PC-9 (cell line): Measurements from ENCODE around the gene DSCAML1. TPM values are rescaled to one million over a fixed set of nuclear protein-coding genes. Genes with fewer than 3 reads are reported as not detected.

ENCODE experiments used
- BruUV-seq: library from RNA; stranded (reverse); fragments of 400-500 nt; replicated peaks from 2 replicates; lab custom pipeline; 2021; lab: Mats Ljungman, UMichigan
- CTCF ChIA-PET: fragments of 300-600 bp; sonication (Branson Sonifier 250); formaldehyde crosslinking; loops from one replicate; lab custom pipeline; 2022; ENCODE audit warnings: antibody characterized with exemption; lab: Charles Lee
- POLR2A ChIA-PET: fragments of 300-600 bp; sonication (Branson Sonifier 250); formaldehyde crosslinking; loops from one replicate; lab custom pipeline; 2022; ENCODE audit warnings: antibody characterized with exemption; ENCODE audit not compliant: unreplicated experiment; lab: Charles Lee
- DNase-seq, 2 experiments: peaks; one replicate each; pipeline versions ENCODE4 v3.0.0 to v3.0.0-alpha.2; 2015 to 2022; ENCODE audit warnings: mixed read lengths in 1 of 2
- H2AFZ ChIP-seq: fragments of 200-600 bp; sonication (generic); 2 replicates; pipeline ENCODE4 v1.8.1; 2017; ENCODE audit warnings: antibody characterized with exemption
- H3F3A ChIP-seq: fragments of 200-600 bp; sonication (generic); 2 replicates; pipeline ENCODE4 v1.8.1; 2017; ENCODE audit warnings: antibody characterized with exemption, mild to moderate bottlenecking, low read depth; ENCODE audit not compliant: insufficient read depth
- H3K27ac ChIP-seq: fragments of 200-600 bp; sonication (generic); 2 replicates; pipeline ENCODE4 v1.6.1; 2016; ENCODE audit warnings: mixed run types
- H3K27me3 ChIP-seq: fragments of 200-600 bp; sonication (generic); 2 replicates; pipeline ENCODE4 v1.6.1; 2016; ENCODE audit warnings: low read depth, mixed run types; ENCODE audit not compliant: insufficient read depth
- H3K36me3 ChIP-seq: fragments of 200-600 bp; sonication (generic); 2 replicates; pipeline ENCODE4 v1.6.1; 2016; ENCODE audit warnings: low read depth, mixed run types
- H3K4me1 ChIP-seq: fragments of 200-600 bp; sonication (generic); replicated peaks from 2 replicates; pipeline ENCODE4 v1.6.1; 2016; ENCODE audit warnings: mixed run types; ENCODE audit not compliant: insufficient read depth
- H3K4me2 ChIP-seq: fragments of 200-600 bp; sonication (generic); 2 replicates; pipeline ENCODE4 v1.6.1; 2017; ENCODE audit warnings: mixed run types
- H3K4me3 ChIP-seq: fragments of 200-600 bp; sonication (generic); 2 replicates; pipeline ENCODE4 v1.6.1; 2016; ENCODE audit warnings: mixed run types
- H3K79me2 ChIP-seq: fragments of 200-600 bp; sonication (generic); 2 replicates; pipeline ENCODE4 v1.6.1; 2017; ENCODE audit warnings: low read depth, mixed run types
- H3K9me2 ChIP-seq: fragments of 200-600 bp; sonication (generic); 2 replicates; pipeline ENCODE4 v1.8.1; 2017; ENCODE audit warnings: mild to moderate bottlenecking; ENCODE audit not compliant: insufficient read depth
- H3K9me3 ChIP-seq: fragments of 200-600 bp; sonication (generic); 2 replicates; pipeline ENCODE4 v1.8.1; 2016; ENCODE audit warnings: low read depth; ENCODE audit not compliant: insufficient read depth
- H4K20me1 ChIP-seq: fragments of 200-600 bp; sonication (generic); 2 replicates; pipeline ENCODE4 v1.8.1; 2017; ENCODE audit not compliant: insufficient read depth
- EZH2 ChIP-seq: fragments of 200-600 bp; sonication (generic); IDR thresholded peaks from 2 replicates; pipeline ENCODE4 v1.8.0; 2017; ENCODE audit warnings: antibody characterized with exemption, low read depth
- intact Hi-C: fragments of 100-400 bp; cut with micrococcal nuclease; formaldehyde crosslinking; loops from one replicate; pipeline ENCODE4 v1.10.0; 2022; ENCODE audit not compliant: unreplicated experiment
- total RNA-seq: library from RNA; stranded (reverse); gene quantifications from 2 replicates; pipeline ENCODE4 v1.2.3, GENCODE V29; 2021
- TF ChIP-seq, protein P1 (sequence below): fragments of 200-600 bp; sonication (generic); conservative IDR thresholded peaks from 2 replicates; pipeline ENCODE4 v1.6.1; 2017; ENCODE audit warnings: mixed run types, antibody characterized with exemption, mild to moderate bottlenecking, moderate library complexity

DSCAML1 gene
- total RNA-seq, 1 experiment from 2014 or later = not detected

DNA sequence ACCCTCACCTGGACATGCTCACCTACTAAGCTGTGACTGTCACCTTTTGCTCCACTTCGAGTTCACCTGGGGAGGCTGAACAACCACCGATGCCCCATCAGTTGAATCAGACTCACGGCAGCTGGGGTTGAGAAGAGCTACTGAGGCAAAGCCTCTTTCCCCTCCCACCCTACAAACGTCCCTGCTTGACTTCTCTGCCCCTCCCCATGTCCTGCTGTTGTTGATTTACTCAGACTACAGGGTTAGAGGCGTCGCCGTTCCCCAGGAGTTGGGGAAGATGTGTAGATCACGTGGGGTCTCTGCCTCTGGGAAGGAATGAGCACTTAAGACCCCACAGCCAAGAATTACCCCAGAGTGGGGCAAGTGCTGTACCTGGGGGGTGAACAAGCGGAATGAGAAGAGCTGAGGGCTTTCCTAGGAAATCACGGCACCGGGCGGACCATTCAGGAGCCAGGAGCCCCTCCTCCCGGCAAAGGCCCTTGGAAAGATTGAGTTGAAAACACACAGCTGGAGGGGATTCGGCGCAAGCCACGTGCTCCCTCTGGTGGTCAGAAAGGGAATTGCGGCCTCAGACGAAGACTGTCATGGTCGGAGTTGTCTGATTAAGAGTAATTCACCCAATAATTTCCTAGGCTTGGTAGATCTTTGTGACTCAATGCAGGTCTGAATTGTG is 20.5 kb upstream of the DSCAML1 start:
- H3K27me3 ChIP-seq = no peaks in the 10 kb centered on the region
- ChIA-PET CTCF (interaction anchor here (0.5 to 3.1 kb wide), 10 partner anchors 8 to 762 kb away, joined by 3 to 22 read pairs (median 3); no protein-coding TSS in a partner anchor), POLR2A (no interaction called here)
- DNase-seq = peak; percentile 54 to 70
- H3K36me3 ChIP-seq = no peaks in the 10 kb centered on the region
- H3K4me2 ChIP-seq = no peak overlapping the region
- H3K79me2 ChIP-seq = no peaks in the 10 kb centered on the region
- H3K4me3 ChIP-seq = no peak overlapping the region
- no peaks in the 10 kb centered on the region for H4K20me1 ChIP-seq
- no peaks in the 10 kb centered on the region for H3F3A ChIP-seq
- no peaks in the 10 kb centered on the region for H3K9me3 ChIP-seq
- no peak for TF ChIP-seq EZH2
- TF ChIP-seq, protein P1, sequence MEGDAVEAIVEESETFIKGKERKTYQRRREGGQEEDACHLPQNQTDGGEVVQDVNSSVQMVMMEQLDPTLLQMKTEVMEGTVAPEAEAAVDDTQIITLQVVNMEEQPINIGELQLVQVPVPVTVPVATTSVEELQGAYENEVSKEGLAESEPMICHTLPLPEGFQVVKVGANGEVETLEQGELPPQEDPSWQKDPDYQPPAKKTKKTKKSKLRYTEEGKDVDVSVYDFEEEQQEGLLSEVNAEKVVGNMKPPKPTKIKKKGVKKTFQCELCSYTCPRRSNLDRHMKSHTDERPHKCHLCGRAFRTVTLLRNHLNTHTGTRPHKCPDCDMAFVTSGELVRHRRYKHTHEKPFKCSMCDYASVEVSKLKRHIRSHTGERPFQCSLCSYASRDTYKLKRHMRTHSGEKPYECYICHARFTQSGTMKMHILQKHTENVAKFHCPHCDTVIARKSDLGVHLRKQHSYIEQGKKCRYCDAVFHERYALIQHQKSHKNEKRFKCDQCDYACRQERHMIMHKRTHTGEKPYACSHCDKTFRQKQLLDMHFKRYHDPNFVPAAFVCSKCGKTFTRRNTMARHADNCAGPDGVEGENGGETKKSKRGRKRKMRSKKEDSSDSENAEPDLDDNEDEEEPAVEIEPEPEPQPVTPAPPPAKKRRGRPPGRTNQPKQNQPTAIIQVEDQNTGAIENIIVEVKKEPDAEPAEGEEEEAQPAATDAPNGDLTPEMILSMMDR = peak; percentile 99
- BruUV-seq = no TSS peak
- H2AFZ ChIP-seq = no peak overlapping the region
- H3K27ac ChIP-seq = no peak overlapping the region
- H3K9me2 ChIP-seq = no peaks in the 10 kb centered on the region
- 0 out of 2 replicates have a peak, but pooled peaks cover 6% of the 10 kb centered on the region for H3K4me1 ChIP-seq
- intact Hi-C loops = loop anchor here (1.0 to 2.0 kb wide), 3 partner anchors 327 to 391 kb away; no protein-coding TSS in a partner anchor

DNA sequence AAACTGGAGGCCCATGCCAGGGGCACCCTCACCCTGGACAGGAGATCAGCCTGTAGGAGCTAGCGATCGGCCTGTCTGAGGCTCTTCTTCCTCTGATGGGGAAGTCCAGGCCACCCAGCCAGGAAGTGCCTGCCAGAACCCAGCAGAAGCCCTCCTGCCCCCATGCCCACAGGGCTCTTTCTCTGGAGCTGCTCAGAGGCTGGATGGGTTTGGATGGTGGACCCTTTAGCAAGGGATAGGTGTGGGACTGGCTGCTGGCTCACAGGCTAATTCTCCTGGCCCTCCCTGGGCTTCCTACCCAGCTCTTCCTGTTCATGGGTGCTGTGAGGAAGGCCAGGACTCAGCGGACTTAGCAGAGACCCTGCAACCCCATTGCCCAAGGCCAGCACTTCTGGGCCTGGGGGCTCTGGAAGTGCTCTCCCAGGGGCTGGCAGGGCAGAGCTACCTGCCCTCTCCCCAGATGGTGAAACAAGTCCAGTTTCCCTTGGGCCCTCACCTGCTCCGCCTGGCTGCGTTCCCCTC is 19.9 kb upstream of the DSCAML1 start:
- intact Hi-C loops = loop anchor here (1.0 to 2.0 kb wide), 2 partner anchors 374 to 391 kb away; no protein-coding TSS in a partner anchor
- H2AFZ ChIP-seq = no peak overlapping the region
- no peak overlapping the region for H3K4me2 ChIP-seq
- no peaks in the 10 kb centered on the region for H3K9me3 ChIP-seq
- TF ChIP-seq EZH2 = no peak
- TF ChIP-seq, protein P1 = no peak
- H4K20me1 ChIP-seq = no peaks in the 10 kb centered on the region
- no peak overlapping the region for H3K27ac ChIP-seq
- H3K4me1 ChIP-seq = 0 out of 2 replicates have a peak, but pooled peaks cover 6% of the 10 kb centered on the region
- no peak for DNase-seq
- no TSS peak for BruUV-seq
- H3K4me3 ChIP-seq = no peak overlapping the region
- H3K9me2 ChIP-seq = no peaks in the 10 kb centered on the region
- POLR2A ChIA-PET = no interaction called here
- no peaks in the 10 kb centered on the region for H3K27me3 ChIP-seq
- H3F3A ChIP-seq = no peaks in the 10 kb centered on the region
- no peaks in the 10 kb centered on the region for H3K79me2 ChIP-seq
- no peaks in the 10 kb centered on the region for H3K36me3 ChIP-seq
- CTCF ChIA-PET = interaction anchor here (0.6 to 3.1 kb wide), 5 partner anchors 9 to 391 kb away, joined by 3 to 22 read pairs (median 4); no protein-coding TSS in a partner anchor

DNA sequence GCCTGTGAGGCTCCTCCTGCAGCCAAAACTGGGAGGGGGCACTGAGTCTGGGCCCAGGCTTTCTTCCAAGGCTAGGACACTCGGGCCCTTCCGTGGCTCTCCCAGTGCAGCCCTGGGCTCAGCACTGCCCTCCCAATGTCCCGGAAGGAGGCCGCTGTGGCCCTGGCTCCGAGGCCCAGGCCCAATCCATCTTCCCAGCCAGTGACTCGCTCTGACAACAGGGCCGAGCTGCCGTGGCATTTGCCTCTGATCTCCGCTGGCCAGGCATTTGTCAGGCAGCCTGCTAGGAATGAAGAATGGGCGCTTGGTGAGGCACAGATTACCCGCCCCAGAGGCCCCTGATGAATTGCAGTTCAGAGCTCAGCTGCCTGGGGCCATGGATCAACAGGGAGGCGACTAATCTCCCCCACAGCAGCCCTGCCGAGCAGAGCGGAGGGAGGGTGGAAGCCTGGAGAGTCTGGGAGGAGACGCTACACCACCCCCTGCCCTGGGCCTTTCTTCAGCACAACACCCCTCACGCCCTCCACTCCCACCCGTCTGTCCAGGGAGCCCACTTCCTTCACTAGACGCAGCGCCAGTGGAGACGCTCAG is 19.2 kb upstream of the DSCAML1 start:
- ChIA-PET CTCF (interaction anchor here (1.1 to 3.1 kb wide), 3 partner anchors 9 to 390 kb away, joined by 3 to 22 read pairs (median 7); no protein-coding TSS in a partner anchor), POLR2A (no interaction called here)
- H3K27me3 ChIP-seq = peaks cover 6% of the 10 kb centered on the region; the same call in 1 of the 2 replicates
- intact Hi-C loops = loop anchor here (2.0 kb wide), 1 partner anchor 373 kb away; no protein-coding TSS in a partner anchor
- no peak overlapping the region for H2AFZ ChIP-seq
- no peak overlapping the region; the same call in 1 of the 2 replicates for H3K4me2 ChIP-seq
- H3K9me3 ChIP-seq = no peaks in the 10 kb centered on the region
- DNase-seq = peak; percentile 24 to 65
- H3K79me2 ChIP-seq = no peaks in the 10 kb centered on the region
- H4K20me1 ChIP-seq = no peaks in the 10 kb centered on the region
- 0 out of 2 replicates have a peak, but pooled peaks cover 6% of the 10 kb centered on the region for H3K4me1 ChIP-seq
- no peak for TF ChIP-seq EZH2
- TF ChIP-seq, protein P1 = no peak
- H3K27ac ChIP-seq = no peak overlapping the region
- no TSS peak for BruUV-seq
- no peak overlapping the region for H3K4me3 ChIP-seq
- no peaks in the 10 kb centered on the region for H3F3A ChIP-seq
- H3K9me2 ChIP-seq = no peaks in the 10 kb centered on the region
- no peaks in the 10 kb centered on the region for H3K36me3 ChIP-seq
